ENCODE measurements around the gene JAK1. TPM values are rescaled to one million over a fixed set of nuclear protein-coding genes. Genes with fewer than 3 reads are reported as not detected.

The JAK1 gene
- total and polyA plus RNA-seq, 9 of the 15 experiments (the other 6 are each of a cell fraction or from before 2014, with no cell fraction given), result 9.7 to 44.1 (median 42.5) TPM

DNA sequence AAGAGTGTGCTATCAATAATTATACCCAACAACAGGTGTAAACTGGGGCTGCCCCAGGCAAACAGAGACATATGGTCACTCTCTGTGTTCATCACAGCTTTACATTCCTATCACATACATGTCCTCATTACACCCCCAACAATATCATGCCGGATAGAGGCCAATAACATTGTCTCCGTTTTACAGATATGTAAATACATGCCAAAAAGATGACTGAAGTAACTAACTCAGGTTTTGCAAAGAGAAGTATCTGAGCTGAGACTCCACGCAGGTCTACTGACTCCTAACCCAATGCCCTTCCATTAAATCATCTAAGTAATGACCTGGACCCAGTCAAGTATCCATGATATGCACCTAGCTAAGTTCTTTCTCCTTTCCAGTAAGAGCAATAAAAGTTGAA lies 55.0 kb downstream of the JAK1 start:
- intact Hi-C loops (cut with micrococcal nuclease), result no loop called here
- CTCF ChIA-PET (ENCODE audit: low intra/inter-chr PET ratio), result no interaction called here
- no peaks in the 10 kb centered on the region for H3K9me3 ChIP-seq (replicated peaks; ENCODE audit: control insufficient read depth, insufficient read depth, low read depth, low read length)
- TF ChIP-seq, protein P1, sequence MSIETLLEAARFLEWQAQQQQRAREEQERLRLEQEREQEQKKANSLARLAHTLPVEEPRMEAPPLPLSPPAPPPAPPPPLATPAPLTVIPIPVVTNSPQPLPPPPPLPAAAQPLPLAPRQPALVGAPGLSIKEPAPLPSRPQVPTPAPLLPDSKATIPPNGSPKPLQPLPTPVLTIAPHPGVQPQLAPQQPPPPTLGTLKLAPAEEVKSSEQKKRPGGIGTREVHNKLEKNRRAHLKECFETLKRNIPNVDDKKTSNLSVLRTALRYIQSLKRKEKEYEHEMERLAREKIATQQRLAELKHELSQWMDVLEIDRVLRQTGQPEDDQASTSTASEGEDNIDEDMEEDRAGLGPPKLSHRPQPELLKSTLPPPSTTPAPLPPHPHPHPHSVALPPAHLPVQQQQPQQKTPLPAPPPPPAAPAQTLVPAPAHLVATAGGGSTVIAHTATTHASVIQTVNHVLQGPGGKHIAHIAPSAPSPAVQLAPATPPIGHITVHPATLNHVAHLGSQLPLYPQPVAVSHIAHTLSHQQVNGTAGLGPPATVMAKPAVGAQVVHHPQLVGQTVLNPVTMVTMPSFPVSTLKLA (conservative IDR thresholded peaks at IDR 0.05), result no peak
- TF ChIP-seq, protein P2, sequence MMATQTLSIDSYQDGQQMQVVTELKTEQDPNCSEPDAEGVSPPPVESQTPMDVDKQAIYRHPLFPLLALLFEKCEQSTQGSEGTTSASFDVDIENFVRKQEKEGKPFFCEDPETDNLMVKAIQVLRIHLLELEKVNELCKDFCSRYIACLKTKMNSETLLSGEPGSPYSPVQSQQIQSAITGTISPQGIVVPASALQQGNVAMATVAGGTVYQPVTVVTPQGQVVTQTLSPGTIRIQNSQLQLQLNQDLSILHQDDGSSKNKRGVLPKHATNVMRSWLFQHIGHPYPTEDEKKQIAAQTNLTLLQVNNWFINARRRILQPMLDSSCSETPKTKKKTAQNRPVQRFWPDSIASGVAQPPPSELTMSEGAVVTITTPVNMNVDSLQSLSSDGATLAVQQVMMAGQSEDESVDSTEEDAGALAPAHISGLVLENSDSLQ (IDR thresholded peaks at IDR 0.05), result no peak
- TF ChIP-seq, protein P3, sequence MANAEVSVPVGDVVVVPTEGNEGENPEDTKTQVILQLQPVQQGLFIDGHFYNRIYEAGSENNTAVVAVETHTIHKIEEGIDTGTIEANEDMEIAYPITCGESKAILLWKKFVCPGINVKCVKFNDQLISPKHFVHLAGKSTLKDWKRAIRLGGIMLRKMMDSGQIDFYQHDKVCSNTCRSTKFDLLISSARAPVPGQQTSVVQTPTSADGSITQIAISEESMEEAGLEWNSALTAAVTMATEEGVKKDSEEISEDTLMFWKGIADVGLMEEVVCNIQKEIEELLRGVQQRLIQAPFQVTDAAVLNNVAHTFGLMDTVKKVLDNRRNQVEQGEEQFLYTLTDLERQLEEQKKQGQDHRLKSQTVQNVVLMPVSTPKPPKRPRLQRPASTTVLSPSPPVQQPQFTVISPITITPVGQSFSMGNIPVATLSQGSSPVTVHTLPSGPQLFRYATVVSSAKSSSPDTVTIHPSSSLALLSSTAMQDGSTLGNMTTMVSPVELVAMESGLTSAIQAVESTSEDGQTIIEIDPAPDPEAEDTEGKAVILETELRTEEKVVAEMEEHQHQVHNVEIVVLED (CRISPR knock-in tag; IDR thresholded peaks at IDR 0.05), result no peak
- TF ChIP-seq, protein P4, sequence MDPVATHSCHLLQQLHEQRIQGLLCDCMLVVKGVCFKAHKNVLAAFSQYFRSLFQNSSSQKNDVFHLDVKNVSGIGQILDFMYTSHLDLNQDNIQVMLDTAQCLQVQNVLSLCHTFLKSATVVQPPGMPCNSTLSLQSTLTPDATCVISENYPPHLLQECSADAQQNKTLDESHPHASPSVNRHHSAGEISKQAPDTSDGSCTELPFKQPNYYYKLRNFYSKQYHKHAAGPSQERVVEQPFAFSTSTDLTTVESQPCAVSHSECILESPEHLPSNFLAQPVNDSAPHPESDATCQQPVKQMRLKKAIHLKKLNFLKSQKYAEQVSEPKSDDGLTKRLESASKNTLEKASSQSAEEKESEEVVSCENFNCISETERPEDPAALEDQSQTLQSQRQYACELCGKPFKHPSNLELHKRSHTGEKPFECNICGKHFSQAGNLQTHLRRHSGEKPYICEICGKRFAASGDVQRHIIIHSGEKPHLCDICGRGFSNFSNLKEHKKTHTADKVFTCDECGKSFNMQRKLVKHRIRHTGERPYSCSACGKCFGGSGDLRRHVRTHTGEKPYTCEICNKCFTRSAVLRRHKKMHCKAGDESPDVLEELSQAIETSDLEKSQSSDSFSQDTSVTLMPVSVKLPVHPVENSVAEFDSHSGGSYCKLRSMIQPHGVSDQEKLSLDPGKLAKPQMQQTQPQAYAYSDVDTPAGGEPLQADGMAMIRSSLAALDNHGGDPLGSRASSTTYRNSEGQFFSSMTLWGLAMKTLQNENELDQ (CRISPR knock-in tag; IDR thresholded peaks at IDR 0.05; ENCODE audit: borderline replicate concordance), result no peak
- TF ChIP-seq TCF3 (CRISPR knock-in tag; IDR thresholded peaks at IDR 0.05), result no peak
- no peak for TF ChIP-seq NUFIP1 (IDR thresholded peaks at IDR 0.05; ENCODE audit: partially characterized antibody)
- TF ChIP-seq, protein P5, sequence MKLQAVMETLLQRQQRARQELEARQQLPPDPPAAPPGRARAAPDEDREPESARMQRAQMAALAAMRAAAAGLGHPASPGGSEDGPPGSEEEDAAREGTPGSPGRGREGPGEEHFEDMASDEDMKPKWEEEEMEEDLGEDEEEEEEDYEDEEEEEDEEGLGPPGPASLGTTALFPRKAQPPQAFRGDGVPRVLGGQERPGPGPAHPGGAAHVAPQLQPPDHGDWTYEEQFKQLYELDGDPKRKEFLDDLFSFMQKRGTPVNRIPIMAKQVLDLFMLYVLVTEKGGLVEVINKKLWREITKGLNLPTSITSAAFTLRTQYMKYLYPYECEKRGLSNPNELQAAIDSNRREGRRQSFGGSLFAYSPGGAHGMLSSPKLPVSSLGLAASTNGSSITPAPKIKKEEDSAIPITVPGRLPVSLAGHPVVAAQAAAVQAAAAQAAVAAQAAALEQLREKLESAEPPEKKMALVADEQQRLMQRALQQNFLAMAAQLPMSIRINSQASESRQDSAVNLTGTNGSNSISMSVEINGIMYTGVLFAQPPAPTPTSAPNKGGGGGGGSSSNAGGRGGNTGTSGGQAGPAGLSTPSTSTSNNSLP (IDR thresholded peaks at IDR 0.05; ENCODE audit: borderline replicate concordance, low read depth, low read length), result no peak
- TF ChIP-seq, protein P6, sequence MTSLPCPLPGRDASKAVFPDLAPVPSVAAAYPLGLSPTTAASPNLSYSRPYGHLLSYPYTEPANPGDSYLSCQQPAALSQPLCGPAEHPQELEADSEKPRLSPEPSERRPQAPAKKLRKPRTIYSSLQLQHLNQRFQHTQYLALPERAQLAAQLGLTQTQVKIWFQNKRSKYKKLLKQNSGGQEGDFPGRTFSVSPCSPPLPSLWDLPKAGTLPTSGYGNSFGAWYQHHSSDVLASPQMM (CRISPR knock-in tag; IDR thresholded peaks at IDR 0.05), result no peak
- TF ChIP-seq CREB1 (IDR thresholded peaks at IDR 0.05), result no peak
- TF ChIP-seq CREB1 (CRISPR knock-in tag; IDR thresholded peaks at IDR 0.05), result no peak
- TF ChIP-seq PHF21A (IDR thresholded peaks at IDR 0.05; ENCODE audit: borderline replicate concordance, low read depth), result no peak

More for the DNA sequence above, 55.0 kb downstream of the JAK1 start:
- Histone ChIP-seq H4K20me1 (replicated peaks; ENCODE audit: control insufficient read depth, insufficient read depth, low read length) (0 out of 2 replicates have a peak, but pooled peaks cover 4% of the 10 kb centered on the region), H2AFZ (ENCODE audit: low read depth, low read length) (no peak overlapping the region), H3K9ac (ENCODE audit: insufficient read depth in 1 of 2, low read depth in 2 of 2, low read length in 2 of 2) (no peak overlapping the region), H3K27ac (ENCODE audit: extremely low read depth, low read depth, low read length) (no peak overlapping the region), H3K36me3 (ENCODE audit: control insufficient read depth, insufficient read depth, low read length) (no peaks in the 10 kb centered on the region), H3K79me2 (ENCODE audit: control insufficient read depth, insufficient read depth, low read length) (peaks cover 69% of the 10 kb centered on the region), H3K4me2 (ENCODE audit: insufficient read depth, low read length) (no peak overlapping the region), H3K4me3 (no peak overlapping the region), H3K4me1 (replicated peaks in 1 of 2; ENCODE audit: control insufficient read depth in 2 of 2, insufficient read depth in 2 of 2, low read length in 2 of 2) (peaks cover 8 to 31% of the 10 kb centered on the region in 2 experiments; a peak in 4 of 5 replicates), H3K9me1 (ENCODE audit: control insufficient read depth, insufficient read depth, low read length) (no peaks in the 10 kb centered on the region), H3K27me3 (ENCODE audit: control insufficient read depth in 2 of 2, insufficient read depth in 2 of 2, low read length in 2 of 2) (no peaks in the 10 kb centered on the region)
- POLR2A ChIA-PET, result interaction anchor here (0.6 to 1.2 kb wide), 2 partner anchors 19 to 747 kb away, joined by 3 read pairs; no protein-coding TSS in a partner anchor
- BruUV-seq (replicated peaks), result no TSS peak
- ATAC-seq (no peak), DNase-seq (ENCODE audit: extremely low read depth in 1 of 4, low spot score in 3 of 4) (no peak), FAIRE-seq (no peak)
- 58% methylated on average over 3 of the region's 3 CpGs for WGBS (ENCODE audit: insufficient coverage, low coverage, missing lambda C conversion rate)
- in situ Hi-C loops (cut with MboI), result no loop called here

All from K562 (cell line).